ENCODE data around the gene SPTBN5.

SPTBN5 gene

DNA sequence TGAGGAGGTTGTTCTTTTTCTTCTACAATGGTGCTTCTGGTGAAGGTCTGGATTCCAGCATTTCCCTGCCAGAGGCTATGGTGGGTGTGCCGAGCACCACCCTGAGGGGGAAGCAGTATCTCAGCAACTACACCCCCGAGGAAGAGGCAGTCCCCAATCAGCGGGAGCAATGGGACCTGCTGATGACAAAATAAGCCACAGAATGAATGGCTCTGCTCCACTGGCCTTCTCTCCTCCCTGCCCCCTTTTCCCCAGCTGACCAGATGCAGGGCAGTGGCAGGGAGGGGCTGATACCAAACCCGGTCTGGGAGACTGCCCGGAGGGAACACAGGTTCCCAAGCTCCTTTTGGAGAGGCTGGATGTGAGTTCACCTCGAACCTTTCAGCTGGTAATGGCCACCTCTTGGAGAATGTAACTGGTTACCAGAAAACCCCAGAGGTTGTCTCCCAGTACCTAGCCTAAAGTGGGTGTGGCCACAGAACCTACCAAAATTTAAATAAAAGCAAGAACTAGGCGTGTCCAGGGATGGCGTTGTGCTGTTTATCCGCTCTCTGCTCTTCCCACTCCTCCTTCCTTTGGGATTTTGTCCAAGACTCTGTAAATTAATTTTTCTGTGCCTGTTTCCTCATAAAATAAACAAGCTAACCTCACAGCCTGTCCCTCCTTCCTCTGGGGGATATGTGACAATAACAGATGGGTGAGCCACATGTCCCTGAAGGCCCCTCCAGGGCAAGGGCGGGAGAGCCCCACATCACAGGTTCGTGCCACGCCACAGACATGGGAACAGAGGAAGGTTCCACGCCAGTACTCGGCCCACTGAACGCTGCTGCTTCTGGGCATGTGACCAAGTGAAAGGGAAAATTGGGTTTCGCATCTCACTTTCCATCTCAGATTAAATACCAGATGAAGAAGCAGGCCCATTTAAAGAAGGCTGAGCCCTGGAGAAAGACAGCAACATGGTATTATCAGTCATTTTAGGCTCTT, 35.1 kb upstream of the SPTBN5 start:
- DNase-seq, result no peak
- Mint-ChIP-seq H3K9me3 (no peaks in the 10 kb centered on the region), H3K4me3 (no peak overlapping the region), H3K4me1 (peaks cover 43% of the 10 kb centered on the region), H3K27me3 (ENCODE audit: low read depth, poor library complexity) (no peaks in the 10 kb centered on the region), H3K27ac (no peak overlapping the region), H3K36me3 (ENCODE audit: low read depth) (no peaks in the 10 kb centered on the region)
- TF ChIP-seq, protein P1, sequence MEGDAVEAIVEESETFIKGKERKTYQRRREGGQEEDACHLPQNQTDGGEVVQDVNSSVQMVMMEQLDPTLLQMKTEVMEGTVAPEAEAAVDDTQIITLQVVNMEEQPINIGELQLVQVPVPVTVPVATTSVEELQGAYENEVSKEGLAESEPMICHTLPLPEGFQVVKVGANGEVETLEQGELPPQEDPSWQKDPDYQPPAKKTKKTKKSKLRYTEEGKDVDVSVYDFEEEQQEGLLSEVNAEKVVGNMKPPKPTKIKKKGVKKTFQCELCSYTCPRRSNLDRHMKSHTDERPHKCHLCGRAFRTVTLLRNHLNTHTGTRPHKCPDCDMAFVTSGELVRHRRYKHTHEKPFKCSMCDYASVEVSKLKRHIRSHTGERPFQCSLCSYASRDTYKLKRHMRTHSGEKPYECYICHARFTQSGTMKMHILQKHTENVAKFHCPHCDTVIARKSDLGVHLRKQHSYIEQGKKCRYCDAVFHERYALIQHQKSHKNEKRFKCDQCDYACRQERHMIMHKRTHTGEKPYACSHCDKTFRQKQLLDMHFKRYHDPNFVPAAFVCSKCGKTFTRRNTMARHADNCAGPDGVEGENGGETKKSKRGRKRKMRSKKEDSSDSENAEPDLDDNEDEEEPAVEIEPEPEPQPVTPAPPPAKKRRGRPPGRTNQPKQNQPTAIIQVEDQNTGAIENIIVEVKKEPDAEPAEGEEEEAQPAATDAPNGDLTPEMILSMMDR (IDR thresholded peaks at IDR 0.05), result no peak

DNA sequence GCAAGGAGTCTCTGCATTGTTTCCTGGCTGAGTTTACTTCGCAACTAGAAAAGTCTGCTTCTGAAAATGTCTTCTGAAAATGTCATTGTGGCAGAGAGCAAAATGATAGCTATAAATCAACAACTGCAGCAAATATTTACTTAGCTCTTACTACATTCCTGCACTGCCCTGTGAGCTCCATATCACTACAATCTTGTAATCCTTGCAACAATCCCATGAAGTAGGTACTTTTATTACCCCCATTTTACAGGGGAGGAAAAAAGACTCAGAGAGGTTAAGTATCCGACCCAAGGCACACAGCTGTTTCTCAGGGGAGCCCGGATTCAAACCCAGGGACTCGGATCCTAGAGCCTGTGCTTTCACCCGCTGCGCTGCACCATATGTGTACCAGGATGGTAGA, 34.2 kb upstream of the SPTBN5 start:
- Mint-ChIP-seq H3K27ac (no peak overlapping the region), H3K4me3 (no peak overlapping the region), H3K27me3 (ENCODE audit: low read depth, poor library complexity) (no peaks in the 10 kb centered on the region), H3K9me3 (no peaks in the 10 kb centered on the region), H3K36me3 (ENCODE audit: low read depth) (no peaks in the 10 kb centered on the region), H3K4me1 (peaks cover 37% of the 10 kb centered on the region)
- TF ChIP-seq, protein P1 (IDR thresholded peaks at IDR 0.05), result no peak
- DNase-seq, result no peak

DNA sequence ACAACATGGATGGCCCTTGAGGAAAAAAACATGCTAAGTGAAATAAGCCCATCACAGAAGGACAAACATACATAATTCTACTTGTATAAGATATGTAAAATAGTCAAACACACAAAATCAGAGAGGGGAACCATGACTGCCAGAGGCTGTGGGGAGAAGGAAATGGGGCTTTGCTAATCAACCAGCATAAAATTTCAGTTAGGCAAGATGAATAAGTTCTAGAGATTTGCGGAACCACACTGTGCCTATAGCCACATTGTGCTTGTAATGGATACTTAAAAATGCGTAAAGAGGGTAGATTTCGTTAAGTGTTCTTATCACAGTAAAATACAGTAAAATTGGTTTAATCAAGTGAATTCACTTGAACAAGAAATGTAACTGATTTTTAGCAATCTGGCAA, 33.7 kb upstream of the SPTBN5 start:
- no peak overlapping the region for H3K27ac Mint-ChIP-seq
- H3K4me1 Mint-ChIP-seq, result peaks cover 37% of the 10 kb centered on the region
- TF ChIP-seq, protein P1 (IDR thresholded peaks at IDR 0.05), result no peak
- H3K9me3 Mint-ChIP-seq, result no peaks in the 10 kb centered on the region
- H3K4me3 Mint-ChIP-seq, result no peak overlapping the region
- H3K27me3 Mint-ChIP-seq (ENCODE audit: low read depth, poor library complexity), result no peaks in the 10 kb centered on the region
- no peak for DNase-seq
- H3K36me3 Mint-ChIP-seq (ENCODE audit: low read depth), result no peaks in the 10 kb centered on the region

DNA sequence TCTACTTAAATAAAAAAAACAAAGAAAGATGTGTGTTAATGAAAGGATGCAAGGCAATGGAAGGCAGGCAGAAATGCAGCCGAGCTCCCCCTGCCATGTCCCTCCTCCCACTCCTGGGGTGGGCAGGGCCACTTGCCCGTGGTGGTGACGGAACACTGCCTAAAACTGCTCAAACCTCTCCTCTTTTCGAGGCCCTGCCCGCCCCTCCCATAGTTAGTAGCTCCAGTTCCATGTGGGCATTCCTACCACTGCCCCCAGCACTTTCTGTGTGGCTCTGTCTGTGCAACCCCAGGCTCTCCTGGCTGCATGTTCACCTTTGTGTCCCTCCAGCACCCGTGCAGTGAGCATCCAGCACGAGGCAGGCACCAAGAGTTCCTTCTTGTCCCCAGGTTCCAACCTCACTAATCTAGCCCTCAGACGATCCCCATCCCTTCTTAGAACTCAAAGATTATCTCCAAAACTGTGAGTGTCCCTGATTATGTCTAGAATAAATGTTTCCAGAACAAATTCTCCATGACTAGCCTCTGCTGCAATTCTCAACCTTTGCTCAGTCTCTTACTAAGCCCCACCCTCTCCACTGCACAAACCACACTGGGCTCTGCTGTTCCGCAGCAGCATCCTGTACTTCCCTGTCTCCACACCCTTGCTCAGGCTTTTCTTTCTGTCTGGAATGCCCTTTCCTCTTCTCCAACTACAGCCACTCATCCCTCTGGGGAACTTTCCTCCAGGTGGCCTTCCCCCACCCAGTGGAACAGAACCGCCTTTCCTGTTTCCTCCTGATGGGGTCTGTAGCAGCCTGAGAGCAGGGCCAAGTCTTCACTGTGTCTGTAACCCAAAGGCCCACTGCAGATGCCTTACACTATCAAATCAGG, 32.6 kb upstream of the SPTBN5 start:
- H3K4me3 Mint-ChIP-seq, result no peak overlapping the region
- peaks cover 39% of the 10 kb centered on the region for H3K4me1 Mint-ChIP-seq
- TF ChIP-seq, protein P1 (IDR thresholded peaks at IDR 0.05), result no peak
- H3K36me3 Mint-ChIP-seq (ENCODE audit: low read depth), result no peaks in the 10 kb centered on the region
- no peaks in the 10 kb centered on the region for H3K27me3 Mint-ChIP-seq (ENCODE audit: low read depth, poor library complexity)
- H3K9me3 Mint-ChIP-seq, result no peaks in the 10 kb centered on the region
- peak overlapping the region; percentile 5 for H3K27ac Mint-ChIP-seq
- DNase-seq, result no peak

- no peak overlapping the region for H3K4me3 Mint-ChIP-seq
- H3K27ac Mint-ChIP-seq, result no peak overlapping the region
- H3K4me1 Mint-ChIP-seq, result peaks cover 46% of the 10 kb centered on the region
- H3K27me3 Mint-ChIP-seq (ENCODE audit: low read depth, poor library complexity), result no peaks in the 10 kb centered on the region
- TF ChIP-seq, protein P1 (IDR thresholded peaks at IDR 0.05), result no peak
- H3K9me3 Mint-ChIP-seq, result no peaks in the 10 kb centered on the region
- H3K36me3 Mint-ChIP-seq (ENCODE audit: low read depth), result no peaks in the 10 kb centered on the region
- no peak for DNase-seq
Observed at GRCh38 chr15:41925086-41925608, 31.3 kb upstream of the SPTBN5 start.
